CD14-positive monocyte (primary cell): ENCODE measurements around the gene KRT32. TPM values are rescaled to one million over a fixed set of nuclear protein-coding genes. Genes with fewer than 3 reads are reported as not detected.

Experiments used
- DNase-seq, 3 donors: peaks; one replicate each; pipeline ENCODE4 v3.0.0-alpha.2; 2011 to 2022
- H2AFZ ChIP-seq: 2 replicates; pipeline ENCODE4 v1.6.0; 2012; ENCODE audit warnings: mild to moderate bottlenecking, low read depth, low read length, inconsistent platforms; ENCODE audit not compliant: insufficient read depth, poor library complexity, severe bottlenecking
- H3K27ac ChIP-seq, 2 donors: 1 replicate in 1 of 2; 2 replicates in 1 of 2; pipeline ENCODE4 v1.5.1; 2012 to 2013; ENCODE audit warnings: low read length in 2 of 2, control low read depth in 1 of 2, inconsistent platforms in 1 of 2, low read depth in 1 of 2, mild to moderate bottlenecking in 1 of 2
- H3K27me3 ChIP-seq, 2 donors: one replicate each; pipeline versions ENCODE4 v1.6.0 to v1.6.1; 2011 to 2013; ENCODE audit warnings: low read length in 2 of 2; ENCODE audit not compliant: control insufficient read depth in 2 of 2, insufficient read depth in 2 of 2
- H3K36me3 ChIP-seq, 2 donors: replicated peaks in 1 of 2; 1 replicate in 1 of 2; 2 replicates in 1 of 2; pipeline versions ENCODE4 v1.5.1 to v1.6.1; 2012 to 2013; ENCODE audit warnings: low read length in 2 of 2, control low read depth in 1 of 2, inconsistent platforms in 1 of 2, mild to moderate bottlenecking in 1 of 2; ENCODE audit not compliant: insufficient read depth in 2 of 2, control insufficient read depth in 1 of 2
- H3K4me1 ChIP-seq, 2 donors: 1 replicate in 1 of 2; 2 replicates in 1 of 2; pipeline versions ENCODE4 v1.5.1 to v1.6.1; 2012 to 2013; ENCODE audit warnings: low read length in 2 of 2, control low read depth in 1 of 2, inconsistent platforms in 1 of 2, mild to moderate bottlenecking in 1 of 2, moderate library complexity in 1 of 2; ENCODE audit not compliant: insufficient read depth in 2 of 2, control insufficient read depth in 1 of 2
- H3K4me2 ChIP-seq: replicated peaks from 2 replicates; pipeline ENCODE3; 2012; ENCODE audit warnings: low read length, moderate library complexity, mild to moderate bottlenecking; ENCODE audit not compliant: poor library complexity, severe bottlenecking; ENCODE audit errors: extremely low read depth
- H3K4me3 ChIP-seq, 3 experiments: fragments of 200-600 bp in 1 of 3; sonication (generic) in 1 of 3; replicated peaks in 1 of 3; 1 replicate in 2 of 3; 2 replicates in 1 of 3; pipeline ENCODE4 v1.5.1; 2011 to 2013; ENCODE audit warnings: low read length in 3 of 3, mild to moderate bottlenecking in 3 of 3, control low read depth in 2 of 3, low read depth in 2 of 3, inconsistent platforms in 1 of 3, moderate library complexity in 1 of 3
- H3K79me2 ChIP-seq: 2 replicates; pipeline ENCODE4 v1.6.0; 2012; ENCODE audit warnings: mild to moderate bottlenecking, control low read depth, inconsistent platforms, low read length, moderate library complexity; ENCODE audit not compliant: insufficient read depth
- H3K9ac ChIP-seq: 2 replicates; pipeline ENCODE4 v1.6.0; 2017; ENCODE audit warnings: low read length, mild to moderate bottlenecking; ENCODE audit not compliant: insufficient read depth, poor library complexity, severe bottlenecking
- H3K9me3 ChIP-seq, 2 donors: replicated peaks in 1 of 2; 1 replicate in 1 of 2; 2 replicates in 1 of 2; pipeline versions ENCODE4 v1.5.1 to v1.6.1; 2012 to 2013; ENCODE audit warnings: low read length in 2 of 2, control low read depth in 1 of 2; ENCODE audit not compliant: control insufficient read depth in 1 of 2, insufficient read depth in 1 of 2
- H4K20me1 ChIP-seq: 2 replicates; pipeline ENCODE4 v1.6.0; 2012; ENCODE audit warnings: mild to moderate bottlenecking, low read length, control low read depth, moderate library complexity; ENCODE audit not compliant: insufficient read depth
- H3K27ac Mint-ChIP-seq, 7 donors: one replicate each; pipeline ENCODE4 v1.8.0; 2020; ENCODE audit warnings: mild to moderate bottlenecking in 7 of 7, mixed read lengths in 7 of 7, moderate library complexity in 6 of 7, inconsistent platforms in 2 of 7
- H3K27me3 Mint-ChIP-seq, 3 donors: one replicate each; pipeline ENCODE4 v1.8.0; 2021 to 2022; ENCODE audit warnings: low read depth in 3 of 3, mild to moderate bottlenecking in 3 of 3, mixed read lengths in 3 of 3, moderate library complexity in 3 of 3, inconsistent platforms in 1 of 3
- H3K36me3 Mint-ChIP-seq, 2 donors: one replicate each; pipeline ENCODE4 v1.8.0; 2020; ENCODE audit warnings: mixed read lengths in 2 of 2, inconsistent platforms in 1 of 2, mild to moderate bottlenecking in 1 of 2
- H3K4me1 Mint-ChIP-seq: one replicate; pipeline ENCODE4 v1.8.0; 2020; ENCODE audit warnings: mild to moderate bottlenecking, mixed read lengths
- H3K4me3 Mint-ChIP-seq, 2 donors: one replicate each; pipeline ENCODE4 v1.8.0; 2020; ENCODE audit warnings: mild to moderate bottlenecking in 2 of 2, mixed read lengths in 2 of 2, moderate library complexity in 1 of 2
- H3K9me3 Mint-ChIP-seq, 7 donors: one replicate each; pipeline ENCODE4 v1.8.0; 2020 to 2022; ENCODE audit warnings: mixed read lengths in 7 of 7, mild to moderate bottlenecking in 6 of 7, moderate library complexity in 6 of 7, inconsistent platforms in 2 of 7
- CTCF ChIP-seq: fragments of 200-600 bp; IDR thresholded peaks from one replicate; pipeline ENCODE4 v1.8.0; 2022; ENCODE audit warnings: antibody characterized with exemption, mild to moderate bottlenecking
- WGBS: methylation state at CpG from one replicate; pipeline ENCODE4 v1.1.5; 2013; ENCODE audit warnings: missing lambda C conversion rate; ENCODE audit not compliant: insufficient coverage; 5-methylcytosine and 5-hydroxymethylcytosine counted together
- intact Hi-C, 2 donors: fragments of 100-400 bp; cut with micrococcal nuclease; formaldehyde crosslinking; loops; one replicate each; pipeline versions ENCODE4 v1.15.0 to v1.15.1; 2023
- polyA plus RNA-seq, 3 donors: library from polyadenylated mRNA; depleted of rRNA in 1 of 3; unstranded in 2 of 3; stranded (reverse) in 1 of 3; fragments of 300-500 nt in 2 of 3; fragments of >200 nt in 1 of 3; fragmentation: Illumina TruSeq in 2 of 3; gene quantifications; 1 replicate in 2 of 3; 2 replicates in 1 of 3; pipeline ENCODE4 v1.2.3, GENCODE V29; 2012 to 2021

Gene KRT32
- polyA plus RNA-seq, 3 donors: not detected

- Histone ChIP-seq H3K4me3 (no peak overlapping the region), H4K20me1 (no peaks in the 10 kb centered on the region), H3K27ac (no peak overlapping the region), H3K4me2 (no peak overlapping the region), H2AFZ (no peak overlapping the region), H3K4me1 (no peaks in the 10 kb centered on the region), H3K9me3 (no peaks in the 10 kb centered on the region), H3K79me2 (no peaks in the 10 kb centered on the region), H3K27me3 (peaks cover 0 to 3% of the 10 kb centered on the region in 2 donors), H3K36me3 (no peaks in the 10 kb centered on the region), H3K9ac (no peak overlapping the region)
- Mint-ChIP-seq H3K27me3 (peaks cover 6 to 19% (median 11%) of the 10 kb centered on the region in 3 donors), H3K27ac (peak overlapping the region in 1 of 7 donors; percentile 25), H3K9me3 (peaks cover 0 to 17% (median 2%) of the 10 kb centered on the region in 7 donors), H3K36me3 (no peaks in the 10 kb centered on the region), H3K4me1 (no peaks in the 10 kb centered on the region), H3K4me3 (no peak overlapping the region)
- DNase-seq: no peak
- 93% methylated on average over 2 of the region's 4 CpGs for WGBS
- intact Hi-C loops: no loop called here
- TF ChIP-seq CTCF: no peak
Measured at GRCh38 chr17:41467561-41467960, 375 bp upstream of the KRT32 start.

DNA sequence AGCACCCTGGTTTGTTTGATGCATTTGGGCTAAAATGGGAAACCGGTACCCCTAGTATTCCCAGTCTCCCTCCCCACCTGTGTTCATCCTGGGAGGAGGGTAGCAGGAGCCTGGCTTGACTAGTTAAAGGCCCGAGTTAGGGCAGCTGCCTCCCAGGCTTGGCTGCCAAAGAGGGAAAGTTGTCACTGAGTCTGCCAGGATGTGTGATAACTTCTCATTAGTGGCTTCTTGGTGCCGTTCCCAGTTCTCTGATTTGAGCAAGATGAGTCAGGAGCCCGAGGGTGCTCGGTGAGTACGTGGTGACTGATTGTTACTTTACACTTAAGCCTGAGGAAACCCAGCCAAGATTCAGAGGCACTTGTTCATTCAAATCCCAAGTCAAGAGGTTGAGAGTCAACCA is 2.5 kb downstream of the KRT32 start:
- no peaks in the 10 kb centered on the region for H3K4me1 Mint-ChIP-seq
- Histone ChIP-seq H3K36me3 (no peaks in the 10 kb centered on the region), H2AFZ (no peak overlapping the region), H3K4me1 (no peaks in the 10 kb centered on the region), H4K20me1 (no peaks in the 10 kb centered on the region), H3K27me3 (peaks cover 0 to 3% of the 10 kb centered on the region in 2 donors), H3K9me3 (no peaks in the 10 kb centered on the region), H3K27ac (no peak overlapping the region), H3K9ac (no peak overlapping the region), H3K4me3 (no peak overlapping the region), H3K79me2 (no peaks in the 10 kb centered on the region), H3K4me2 (no peak overlapping the region)
- H3K27me3 Mint-ChIP-seq: peaks cover 6 to 16% (median 13%) of the 10 kb centered on the region in 3 donors
- H3K36me3 Mint-ChIP-seq: no peaks in the 10 kb centered on the region
- peaks cover 0 to 5% (median 0%) of the 10 kb centered on the region in 7 donors for H3K9me3 Mint-ChIP-seq
- no peak overlapping the region for H3K4me3 Mint-ChIP-seq
- 63% methylated on average over 3 of the region's 6 CpGs for WGBS
- no peak for TF ChIP-seq CTCF
- H3K27ac Mint-ChIP-seq: peak overlapping the region in 1 of 7 donors; percentile 42
- intact Hi-C loops: no loop called here
- no peak for DNase-seq
